Measurements from ENCODE around the gene VEGFD. TPM values are rescaled to one million over a fixed set of nuclear protein-coding genes. Genes with fewer than 3 reads are reported as not detected.

The VEGFD gene
- total and polyA plus RNA-seq, 2 donors from 2014 or later = 1.2 to 1.5 TPM

- intact Hi-C loops (cut with DNase I) = no loop called here
- no peak overlapping the region for H3K9ac ChIP-seq (ENCODE audit: low read length in 3 of 3)
- no peaks in the 10 kb centered on the region for H3K36me3 ChIP-seq (ENCODE audit: control insufficient read depth in 2 of 3, insufficient read depth in 3 of 3, low read length in 3 of 3)
- peaks cover 2% of the 10 kb centered on the region for H3K27me3 ChIP-seq (ENCODE audit: control insufficient read depth, insufficient read depth, low read length)
- TF ChIP-seq, protein P1, sequence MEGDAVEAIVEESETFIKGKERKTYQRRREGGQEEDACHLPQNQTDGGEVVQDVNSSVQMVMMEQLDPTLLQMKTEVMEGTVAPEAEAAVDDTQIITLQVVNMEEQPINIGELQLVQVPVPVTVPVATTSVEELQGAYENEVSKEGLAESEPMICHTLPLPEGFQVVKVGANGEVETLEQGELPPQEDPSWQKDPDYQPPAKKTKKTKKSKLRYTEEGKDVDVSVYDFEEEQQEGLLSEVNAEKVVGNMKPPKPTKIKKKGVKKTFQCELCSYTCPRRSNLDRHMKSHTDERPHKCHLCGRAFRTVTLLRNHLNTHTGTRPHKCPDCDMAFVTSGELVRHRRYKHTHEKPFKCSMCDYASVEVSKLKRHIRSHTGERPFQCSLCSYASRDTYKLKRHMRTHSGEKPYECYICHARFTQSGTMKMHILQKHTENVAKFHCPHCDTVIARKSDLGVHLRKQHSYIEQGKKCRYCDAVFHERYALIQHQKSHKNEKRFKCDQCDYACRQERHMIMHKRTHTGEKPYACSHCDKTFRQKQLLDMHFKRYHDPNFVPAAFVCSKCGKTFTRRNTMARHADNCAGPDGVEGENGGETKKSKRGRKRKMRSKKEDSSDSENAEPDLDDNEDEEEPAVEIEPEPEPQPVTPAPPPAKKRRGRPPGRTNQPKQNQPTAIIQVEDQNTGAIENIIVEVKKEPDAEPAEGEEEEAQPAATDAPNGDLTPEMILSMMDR (IDR thresholded peaks at IDR 0.05; ENCODE audit: borderline replicate concordance, extremely low read depth, insufficient read depth) = no peak
- H3K4me3 ChIP-seq (ENCODE audit: low read length in 3 of 3) = no peak overlapping the region
- H3K27ac ChIP-seq (ENCODE audit: low read depth in 2 of 2, low read length in 2 of 2) = no peak overlapping the region
- no peaks in the 10 kb centered on the region for H3K4me1 ChIP-seq (ENCODE audit: control insufficient read depth in 2 of 3, insufficient read depth in 2 of 3, low read depth in 1 of 3, low read length in 3 of 3)
- no peaks in the 10 kb centered on the region for H3K9me3 ChIP-seq (ENCODE audit: control insufficient read depth in 2 of 3, insufficient read depth in 1 of 3, low read length in 3 of 3)
- no peak for DNase-seq
- FAIRE-seq = peak; percentile 38
Observed at GRCh38 chrX:15401378-15401777, 17.2 kb upstream of the VEGFD start.

- no peak for FAIRE-seq
- Histone ChIP-seq H3K9me3 (ENCODE audit: control insufficient read depth in 2 of 3, insufficient read depth in 1 of 3, low read length in 3 of 3) (no peaks in the 10 kb centered on the region), H3K27ac (ENCODE audit: low read depth in 2 of 2, low read length in 2 of 2) (no peak overlapping the region), H3K9ac (ENCODE audit: low read length in 3 of 3) (no peak overlapping the region), H3K4me3 (ENCODE audit: low read length in 3 of 3) (no peak overlapping the region), H3K4me1 (ENCODE audit: control insufficient read depth in 2 of 3, insufficient read depth in 2 of 3, low read depth in 1 of 3, low read length in 3 of 3) (no peaks in the 10 kb centered on the region), H3K27me3 (ENCODE audit: control insufficient read depth, insufficient read depth, low read length) (no peaks in the 10 kb centered on the region), H3K36me3 (ENCODE audit: control insufficient read depth in 2 of 3, insufficient read depth in 3 of 3, low read length in 3 of 3) (no peaks in the 10 kb centered on the region)
- DNase-seq = no peak
- TF ChIP-seq, protein P1 (IDR thresholded peaks at IDR 0.05; ENCODE audit: borderline replicate concordance, extremely low read depth, insufficient read depth) = no peak
- intact Hi-C loops (cut with DNase I) = no loop called here
Observed at GRCh38 chrX:15399962-15400391, 15.8 kb upstream of the VEGFD start.

DNA sequence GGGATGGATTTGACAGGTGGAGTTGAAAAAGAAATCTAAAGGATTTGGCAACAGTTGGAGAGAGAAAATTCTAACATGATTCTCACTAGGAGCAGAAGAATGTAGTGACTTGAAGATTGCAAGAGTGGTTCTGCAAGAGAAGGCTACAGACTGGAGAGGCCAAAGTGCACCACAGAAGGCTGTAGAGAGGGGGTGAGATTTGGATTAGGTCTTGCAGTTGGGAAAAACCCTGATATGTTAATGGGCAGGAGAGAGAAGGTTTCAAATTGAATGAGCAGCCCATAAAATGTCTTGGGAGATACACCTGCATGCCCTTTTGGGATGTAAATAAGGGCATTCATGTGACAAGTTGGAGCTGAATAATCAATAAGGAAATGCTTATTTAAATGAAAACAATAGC is 14.7 kb upstream of the VEGFD start:
- Histone ChIP-seq H3K27me3 (ENCODE audit: control insufficient read depth, insufficient read depth, low read length) (no peaks in the 10 kb centered on the region), H3K27ac (ENCODE audit: low read depth in 2 of 2, low read length in 2 of 2) (no peak overlapping the region), H3K4me3 (ENCODE audit: low read length in 3 of 3) (no peak overlapping the region), H3K4me1 (ENCODE audit: control insufficient read depth in 2 of 3, insufficient read depth in 2 of 3, low read depth in 1 of 3, low read length in 3 of 3) (no peaks in the 10 kb centered on the region), H3K9ac (ENCODE audit: low read length in 3 of 3) (no peak overlapping the region), H3K9me3 (ENCODE audit: control insufficient read depth in 2 of 3, insufficient read depth in 1 of 3, low read length in 3 of 3) (no peaks in the 10 kb centered on the region), H3K36me3 (ENCODE audit: control insufficient read depth in 2 of 3, insufficient read depth in 3 of 3, low read length in 3 of 3) (no peaks in the 10 kb centered on the region)
- TF ChIP-seq, protein P1 (IDR thresholded peaks at IDR 0.05; ENCODE audit: borderline replicate concordance, extremely low read depth, insufficient read depth) = no peak
- FAIRE-seq = no peak
- DNase-seq = no peak
- intact Hi-C loops (cut with DNase I) = no loop called here

GRCh38 chrX:15395789-15396188 is 11.6 kb upstream of the VEGFD start:
- Histone ChIP-seq H3K4me3 (ENCODE audit: low read length in 3 of 3) (no peak overlapping the region), H3K27ac (ENCODE audit: low read depth in 2 of 2, low read length in 2 of 2) (no peak overlapping the region), H3K27me3 (ENCODE audit: control insufficient read depth, insufficient read depth, low read length) (peaks cover 2% of the 10 kb centered on the region), H3K9me3 (ENCODE audit: control insufficient read depth in 2 of 3, insufficient read depth in 1 of 3, low read length in 3 of 3) (no peaks in the 10 kb centered on the region), H3K9ac (ENCODE audit: low read length in 3 of 3) (no peak overlapping the region), H3K4me1 (ENCODE audit: control insufficient read depth in 2 of 3, insufficient read depth in 2 of 3, low read depth in 1 of 3, low read length in 3 of 3) (no peaks in the 10 kb centered on the region), H3K36me3 (ENCODE audit: control insufficient read depth in 2 of 3, insufficient read depth in 3 of 3, low read length in 3 of 3) (no peaks in the 10 kb centered on the region)
- DNase-seq (no peak), FAIRE-seq (no peak)
- intact Hi-C loops (cut with DNase I) = no loop called here
- TF ChIP-seq, protein P1 (IDR thresholded peaks at IDR 0.05; ENCODE audit: borderline replicate concordance, extremely low read depth, insufficient read depth) = no peak
